GM19023 (cell line): ENCODE data around the gene KRT83.
"Not testable (repeated sequence)": the region's sequence is repeated elsewhere in the genome, so short reads cannot be mapped to it uniquely, and the experiment has no call there.

Experiments used
- ATAC-seq: cut with Tn5 transposase; IDR thresholded peaks from one replicate; pipeline ENCODE4 v1.9.1; 2021; ENCODE audit warnings: mild to moderate bottlenecking, moderate library complexity; ENCODE audit not compliant: unreplicated experiment

KRT83 gene

GRCh38 chr12:52334185-52334584 is 13.0 kb upstream of the KRT83 start:
- ATAC-seq = no peak

- ATAC-seq = no peak
Observed at GRCh38 chr12:52333321-52333720, 12.1 kb upstream of the KRT83 start.

- ATAC-seq = no peak
Observed at GRCh38 chr12:52332381-52332780, 11.2 kb upstream of the KRT83 start.

- ATAC-seq = no peak
Observed at GRCh38 chr12:52331833-52332232, 10.6 kb upstream of the KRT83 start.

- ATAC-seq = no peak
Observed at GRCh38 chr12:52331039-52331438, 9.8 kb upstream of the KRT83 start.

GRCh38 chr12:52327830-52328500 is 6.8 kb upstream of the KRT83 start:
- no peak for ATAC-seq

GRCh38 chr12:52327052-52327829 is 6.0 kb upstream of the KRT83 start:
- ATAC-seq = peak; percentile 89

GRCh38 chr12:52324153-52324444 is 2.9 kb upstream of the KRT83 start:
- ATAC-seq = no peak

GRCh38 chr12:52323416-52324152 is 2.4 kb upstream of the KRT83 start:
- ATAC-seq = no peak

- ATAC-seq = no peak
Observed at GRCh38 chr12:52323001-52323400, 1.8 kb upstream of the KRT83 start.

- ATAC-seq = no peak
Observed at GRCh38 chr12:52322069-52322468, 871 bp upstream of the KRT83 start.

- no peak for ATAC-seq
Observed at GRCh38 chr12:52321418-52321817, 220 bp upstream of the KRT83 start.

- no peak for ATAC-seq
Observed at GRCh38 chr12:52319097-52319496, 2.1 kb downstream of the KRT83 start.

GRCh38 chr12:52318241-52318990 is 2.8 kb downstream of the KRT83 start:
- ATAC-seq = no peak

- ATAC-seq = no peak
Observed at GRCh38 chr12:52317468-52318052, 3.6 kb downstream of the KRT83 start.

GRCh38 chr12:52316701-52317100 is 4.5 kb downstream of the KRT83 start:
- no peak for ATAC-seq

GRCh38 chr12:52316290-52316689 is 4.9 kb downstream of the KRT83 start:
- no peak for ATAC-seq

- not testable (repeated sequence) for ATAC-seq
Observed at GRCh38 chr12:52315721-52316120, 5.5 kb downstream of the KRT83 start.

- ATAC-seq = no peak
Observed at GRCh38 chr12:52314511-52314910, 6.7 kb downstream of the KRT83 start.

- ATAC-seq = no peak
Observed at GRCh38 chr12:52313926-52314325, 7.3 kb downstream of the KRT83 start.

GRCh38 chr12:52313461-52313860 is 7.7 kb downstream of the KRT83 start:
- no peak for ATAC-seq
